NCI-H146 treated with DMSO at 0.1 percent for 48 hours (cell line): Measurements from ENCODE around the gene STON2.
A peak's percentile ranks its signal among the peaks of the same experiment; 100 is the strongest.
"Not testable (repeated sequence)": the region's sequence is repeated elsewhere in the genome, so short reads cannot be mapped to it uniquely, and the experiment has no call there.

Experiments used
- DNase-seq: peaks from one replicate; lab custom pipeline; 2025; ENCODE audit not compliant: unreplicated experiment; lab: John Stamatoyannopoulos, UW

STON2 gene, protein sequence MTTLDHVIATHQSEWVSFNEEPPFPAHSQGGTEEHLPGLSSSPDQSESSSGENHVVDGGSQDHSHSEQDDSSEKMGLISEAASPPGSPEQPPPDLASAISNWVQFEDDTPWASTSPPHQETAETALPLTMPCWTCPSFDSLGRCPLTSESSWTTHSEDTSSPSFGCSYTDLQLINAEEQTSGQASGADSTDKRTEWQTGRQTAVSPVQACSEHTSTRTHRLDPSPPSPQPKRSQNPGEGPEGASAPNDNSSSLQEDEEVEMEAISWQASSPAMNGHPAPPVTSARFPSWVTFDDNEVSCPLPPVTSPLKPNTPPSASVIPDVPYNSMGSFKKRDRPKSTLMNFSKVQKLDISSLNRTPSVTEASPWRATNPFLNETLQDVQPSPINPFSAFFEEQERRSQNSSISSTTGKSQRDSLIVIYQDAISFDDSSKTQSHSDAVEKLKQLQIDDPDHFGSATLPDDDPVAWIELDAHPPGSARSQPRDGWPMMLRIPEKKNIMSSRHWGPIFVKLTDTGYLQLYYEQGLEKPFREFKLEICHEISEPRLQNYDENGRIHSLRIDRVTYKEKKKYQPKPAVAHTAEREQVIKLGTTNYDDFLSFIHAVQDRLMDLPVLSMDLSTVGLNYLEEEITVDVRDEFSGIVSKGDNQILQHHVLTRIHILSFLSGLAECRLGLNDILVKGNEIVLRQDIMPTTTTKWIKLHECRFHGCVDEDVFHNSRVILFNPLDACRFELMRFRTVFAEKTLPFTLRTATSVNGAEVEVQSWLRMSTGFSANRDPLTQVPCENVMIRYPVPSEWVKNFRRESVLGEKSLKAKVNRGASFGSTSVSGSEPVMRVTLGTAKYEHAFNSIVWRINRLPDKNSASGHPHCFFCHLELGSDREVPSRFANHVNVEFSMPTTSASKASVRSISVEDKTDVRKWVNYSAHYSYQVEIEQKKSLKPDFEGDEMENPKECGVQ

DNA sequence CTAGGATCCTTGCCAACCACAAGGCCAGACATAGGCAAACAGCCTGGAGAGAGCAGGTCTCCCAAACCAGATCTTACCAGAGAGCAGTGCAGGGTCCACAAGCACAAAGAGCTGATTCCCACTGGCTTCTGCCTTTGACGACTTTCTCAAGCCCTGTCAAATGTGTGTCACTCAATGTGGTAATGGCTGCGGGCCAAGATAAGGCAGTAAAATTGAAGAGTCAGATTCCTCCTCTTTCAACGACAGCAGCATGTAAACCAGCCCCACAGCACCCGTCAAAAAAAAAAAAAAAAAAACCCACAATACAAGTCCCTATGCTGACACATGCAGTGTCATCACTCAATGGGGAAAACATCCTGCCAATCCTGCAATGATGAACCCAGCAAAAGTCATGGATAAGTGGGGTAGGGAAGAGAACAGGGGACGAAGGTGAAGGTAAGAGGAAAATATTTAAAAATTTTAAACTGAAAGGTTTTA, at the start of gene STON2:
STON2 (minus strand) TSS at position 123 of the 477 bp plus-strand sequence. CDS start 1,942 bp downstream, outside the sequence.
- no peak for DNase-seq

DNA sequence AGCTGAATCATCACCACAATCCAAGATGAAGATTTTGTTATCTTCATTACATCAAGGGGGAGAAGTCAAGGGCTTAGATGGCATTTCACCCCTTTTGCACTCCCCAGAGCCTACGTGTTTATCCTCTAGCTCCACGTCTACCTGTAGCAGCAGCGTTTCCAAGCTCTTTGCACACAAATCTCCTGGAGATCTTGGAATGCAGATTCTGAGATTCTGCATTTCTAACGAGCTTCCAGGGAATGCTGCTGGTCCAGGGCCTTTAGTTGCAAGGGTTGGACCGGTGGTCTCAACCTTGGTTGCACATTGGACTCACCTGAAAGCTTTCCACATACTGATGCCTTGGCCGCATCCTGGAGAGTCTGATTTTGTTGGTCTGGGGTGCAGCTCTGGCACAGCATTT, 49.5 kb upstream of the STON2 start:
- no peak for DNase-seq

DNA sequence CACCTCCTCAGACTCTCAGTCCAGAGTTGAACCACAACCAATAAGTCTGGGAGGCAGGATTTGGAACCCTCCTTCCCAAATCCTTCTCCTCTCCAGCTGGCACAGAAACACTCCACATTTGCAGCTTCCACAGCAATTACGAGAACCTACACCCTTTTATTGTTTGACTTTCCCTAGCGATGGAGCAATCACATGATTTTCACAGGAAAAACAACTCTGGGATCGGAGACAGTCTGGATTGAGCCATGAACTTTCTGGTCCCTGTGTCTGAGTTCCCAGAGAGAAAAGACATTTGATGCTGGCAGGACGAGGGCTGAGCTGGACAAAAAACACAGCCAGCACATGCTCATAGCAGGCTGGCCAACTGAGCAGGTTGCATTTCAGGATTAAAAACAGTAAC, 49.0 kb upstream of the STON2 start:
- no peak for DNase-seq

DNA sequence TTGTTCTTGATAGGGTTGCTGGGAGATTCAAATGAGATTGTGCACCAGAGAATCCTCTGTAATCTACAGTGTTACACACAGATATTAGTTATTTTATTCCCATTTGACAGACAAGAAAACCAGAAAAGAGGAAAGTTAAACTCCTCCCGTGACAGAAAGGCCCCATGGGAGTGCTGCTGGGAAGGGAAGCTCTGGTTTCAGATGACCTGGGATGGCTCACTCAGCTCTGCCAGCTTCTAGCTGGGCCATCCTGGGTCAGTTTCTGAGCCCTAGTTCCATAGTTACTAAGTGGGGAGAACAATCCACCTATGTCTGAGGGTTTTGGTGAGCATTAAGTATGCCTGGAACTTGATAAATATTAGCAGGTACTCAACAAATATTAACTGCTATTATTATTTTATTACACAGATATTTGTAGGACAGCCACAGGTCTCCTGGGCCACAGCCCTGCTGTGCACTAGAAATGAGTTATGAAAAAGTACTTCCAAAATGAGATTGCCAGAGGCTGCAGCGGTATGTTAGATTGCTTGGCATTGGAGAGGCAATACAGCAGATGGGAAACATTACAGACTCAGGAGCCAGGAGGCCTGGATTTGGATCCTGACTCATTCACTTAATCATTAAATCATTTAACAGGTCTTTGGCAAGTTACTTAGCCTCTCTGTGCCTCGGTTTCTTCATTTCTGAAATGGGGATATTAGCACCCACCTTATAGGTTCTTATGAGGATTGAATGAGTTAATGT, 47.1 kb upstream of the STON2 start:
- DNase-seq = no peak

DNA sequence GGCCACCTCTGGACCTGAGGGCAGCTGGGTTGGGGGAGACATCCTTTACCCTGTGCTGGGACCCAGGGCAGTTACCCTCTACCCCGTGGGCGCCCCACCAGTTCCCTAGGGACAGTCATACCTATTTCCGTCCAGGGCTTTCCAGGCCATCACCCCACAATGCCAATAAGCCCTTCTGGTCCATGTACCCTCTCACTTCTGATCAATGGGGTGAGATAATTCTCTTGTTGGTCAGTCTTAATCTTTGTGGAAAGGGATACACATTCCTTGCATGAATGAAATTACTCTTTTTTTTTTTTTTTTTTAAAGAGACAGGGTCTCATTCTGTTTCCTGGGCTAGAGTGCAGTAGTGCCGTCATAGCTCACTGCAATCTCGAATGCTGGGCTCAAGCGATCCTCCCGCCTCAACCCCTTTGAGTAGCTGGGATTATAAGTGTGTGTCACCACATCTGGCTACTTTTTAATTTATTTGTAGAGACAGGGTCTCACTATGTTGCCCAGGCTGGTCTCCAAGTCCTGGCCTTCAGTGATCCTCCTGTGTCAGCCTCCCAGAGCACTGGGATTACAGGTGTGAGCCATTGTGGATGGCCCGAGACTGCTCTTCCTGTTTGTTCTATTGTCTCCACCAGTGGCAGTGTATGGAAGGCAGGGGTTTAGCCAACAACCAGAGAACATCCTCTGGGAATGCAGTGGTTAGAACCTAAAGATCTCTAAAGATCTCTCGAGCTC, 46.3 kb upstream of the STON2 start:
- DNase-seq = no peak

DNA sequence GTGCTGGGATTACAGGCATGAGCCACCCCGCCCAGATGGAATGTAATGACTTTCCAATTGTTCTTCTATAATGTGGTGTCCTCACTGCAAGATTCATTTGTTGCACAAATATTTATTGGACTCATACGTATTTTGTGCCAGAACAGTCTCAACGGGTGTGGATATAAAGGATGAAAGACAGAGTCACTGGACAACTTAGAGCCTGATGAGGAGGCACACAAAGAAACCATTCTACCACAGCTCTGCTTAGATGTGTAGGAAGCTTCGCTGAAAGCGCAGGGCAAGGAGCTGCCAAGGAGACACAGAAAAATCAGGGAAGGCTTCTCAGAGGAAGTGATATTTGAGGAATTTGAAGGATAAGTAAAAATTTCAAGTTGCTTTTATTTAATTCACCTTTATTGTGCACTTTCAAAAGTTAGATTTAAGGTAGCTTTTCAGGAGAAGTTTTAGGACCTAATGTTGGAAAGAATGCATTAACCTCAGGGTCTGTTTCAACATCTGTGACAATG, 41.6 kb upstream of the STON2 start:
- no peak for DNase-seq

DNA sequence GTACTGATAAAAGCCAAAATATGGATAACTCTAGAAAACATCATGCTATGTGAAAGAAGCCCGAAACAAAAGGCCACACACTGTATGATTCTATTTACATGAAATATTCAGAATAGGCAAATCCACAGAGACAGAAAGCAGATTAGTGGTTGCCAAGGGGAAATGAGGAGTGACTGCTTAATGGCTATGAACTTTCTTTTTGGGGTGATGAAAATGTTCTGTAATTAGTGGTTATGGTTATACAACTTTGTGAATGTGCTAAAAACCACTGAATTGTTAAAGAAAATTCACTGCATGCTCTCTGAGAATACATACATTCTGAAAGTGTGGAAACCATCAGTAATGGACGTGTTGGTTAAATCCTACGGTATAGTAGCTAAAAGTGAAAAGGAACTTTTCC, 39.9 kb upstream of the STON2 start:
- no peak for DNase-seq

DNA sequence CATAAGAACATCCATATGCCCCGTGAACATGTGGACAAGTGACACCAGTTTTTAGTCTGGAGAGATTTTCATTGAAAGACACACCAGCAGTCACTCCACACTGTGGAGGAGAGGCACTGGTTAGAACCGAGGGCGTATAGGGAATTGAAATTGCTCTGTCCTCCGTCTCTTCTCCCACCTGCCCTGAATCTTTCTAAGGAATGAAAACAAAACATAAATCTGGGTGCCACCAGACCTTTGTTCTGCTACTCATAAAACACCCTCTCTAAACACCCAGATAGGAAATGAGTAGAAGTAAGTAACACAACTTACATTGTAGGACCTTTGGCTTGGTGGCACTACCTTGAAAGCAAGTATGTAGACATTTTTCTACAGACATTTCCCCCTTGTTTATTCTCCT, 37.1 kb upstream of the STON2 start:
- peak; percentile 3 for DNase-seq

DNA sequence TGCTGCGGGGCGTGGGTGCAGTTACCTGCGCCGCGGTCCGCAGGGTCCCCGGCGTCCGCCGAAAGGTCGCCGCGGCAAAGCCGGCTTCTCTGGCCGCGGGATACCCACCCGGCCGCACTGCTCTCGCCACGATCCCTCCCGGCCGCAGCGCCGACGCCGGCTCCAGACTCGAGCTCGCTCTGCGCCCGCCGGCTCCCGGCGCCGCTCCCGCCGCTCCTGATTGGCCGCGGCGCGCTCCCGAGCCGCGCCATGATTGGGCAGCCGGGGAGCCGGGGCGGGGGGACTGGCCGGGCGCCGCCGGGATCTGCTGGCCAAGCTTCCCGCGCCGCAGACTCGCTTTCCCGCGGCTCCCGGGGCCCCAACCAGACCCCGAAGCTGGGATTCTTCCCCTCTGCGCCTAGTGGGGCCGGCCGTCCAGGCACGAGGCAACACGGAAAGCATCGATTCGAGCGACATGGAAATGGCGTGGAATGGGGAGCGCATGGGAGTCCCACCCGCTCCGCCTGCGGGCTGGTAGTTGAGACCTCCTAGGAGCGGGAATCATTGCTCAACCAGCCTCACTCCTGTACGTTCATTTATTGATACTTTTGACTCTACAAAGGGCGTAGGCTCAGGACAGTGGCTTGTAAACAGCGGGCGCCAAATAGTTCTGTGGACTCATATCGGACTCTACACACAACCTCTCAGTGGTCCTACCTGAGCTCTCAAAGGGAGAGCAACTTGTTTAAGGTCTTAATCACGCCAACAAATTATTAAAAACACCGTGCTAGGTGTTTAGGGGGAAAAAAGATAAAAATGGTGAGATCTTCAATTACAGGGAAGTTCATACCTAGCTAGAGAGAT, 36.4 kb upstream of the STON2 start:
- DNase-seq = peak; percentile 43

DNA sequence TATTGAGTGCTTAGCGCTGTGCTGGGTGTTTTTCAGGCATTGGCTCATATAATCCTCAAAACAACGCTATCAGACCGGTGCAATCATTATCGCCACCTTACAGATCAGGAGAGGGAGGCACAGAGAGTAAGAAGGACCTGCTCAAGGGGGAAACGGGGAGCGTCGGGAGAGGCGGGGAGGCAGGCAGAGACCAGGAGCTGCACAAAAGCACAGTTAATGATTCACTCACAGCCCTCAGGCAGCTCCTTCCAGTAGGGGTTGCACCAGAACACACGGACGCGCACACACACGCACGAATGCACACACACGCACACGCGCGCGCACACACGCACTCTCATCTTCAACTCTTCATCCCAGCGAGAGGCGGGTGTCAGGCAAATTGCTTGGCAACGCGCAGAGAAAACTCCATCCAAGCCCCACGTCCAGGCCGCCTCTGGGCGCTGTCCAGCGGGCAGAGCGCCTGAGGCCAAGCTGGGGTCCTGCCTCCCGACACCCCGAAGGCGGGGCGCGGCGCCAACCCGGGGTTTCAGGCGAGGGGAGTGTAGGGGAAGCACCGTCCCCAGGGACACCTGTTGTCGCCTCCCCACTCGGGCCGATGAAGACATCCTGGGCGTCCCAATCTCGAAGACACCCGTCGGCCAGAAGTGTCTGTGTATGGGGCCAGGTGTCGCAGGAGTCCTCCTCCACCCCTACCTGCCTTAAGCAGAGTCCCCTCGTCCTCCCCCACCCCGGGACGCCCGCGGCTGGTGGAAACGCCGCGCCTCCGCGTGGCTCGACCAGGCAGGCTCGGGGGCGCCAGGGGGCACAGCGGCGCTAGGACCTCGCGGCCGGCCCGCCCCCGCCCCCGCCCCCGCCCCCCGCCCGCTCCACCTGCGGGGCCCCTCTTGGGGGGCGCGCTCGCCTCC, 35.5 kb upstream of the STON2 start:
- peak; percentile 38 for DNase-seq

DNA sequence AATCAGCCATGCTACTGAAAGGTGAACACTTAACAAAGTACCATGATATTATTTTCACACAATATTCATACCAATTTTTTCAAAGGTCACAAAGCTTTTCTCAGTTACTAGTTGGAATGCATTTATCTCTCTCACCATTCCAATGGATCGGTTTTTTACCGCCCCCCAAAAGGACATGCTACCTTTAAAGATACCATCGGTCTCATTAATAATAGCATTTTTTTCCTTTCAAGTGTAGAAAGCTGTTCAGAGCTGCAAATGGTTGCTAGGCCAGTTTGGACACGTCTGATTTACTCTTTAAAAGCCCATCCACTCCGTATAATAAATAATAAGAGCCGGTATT, 34.9 kb upstream of the STON2 start:
- no peak for DNase-seq

DNA sequence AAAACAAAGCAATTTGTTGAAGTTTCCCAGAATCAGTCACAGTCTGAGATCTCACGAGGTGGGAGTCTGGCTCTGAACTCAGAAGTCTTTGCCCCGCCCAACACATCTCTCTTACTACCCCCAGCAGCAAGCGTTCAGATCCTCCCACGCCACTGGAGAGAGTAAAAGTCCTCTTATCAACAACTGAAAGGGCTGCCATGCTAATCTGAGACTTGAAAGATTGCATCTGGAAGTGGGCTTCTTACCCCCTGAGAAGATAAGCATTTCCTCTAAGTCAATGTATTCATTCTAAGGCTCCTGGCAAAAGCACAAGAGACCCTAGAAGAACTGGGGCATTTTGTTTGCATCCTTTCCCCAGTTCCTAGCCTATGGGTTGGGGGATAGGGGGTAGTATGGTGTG, 34.1 kb upstream of the STON2 start:
- DNase-seq = no peak

DNA sequence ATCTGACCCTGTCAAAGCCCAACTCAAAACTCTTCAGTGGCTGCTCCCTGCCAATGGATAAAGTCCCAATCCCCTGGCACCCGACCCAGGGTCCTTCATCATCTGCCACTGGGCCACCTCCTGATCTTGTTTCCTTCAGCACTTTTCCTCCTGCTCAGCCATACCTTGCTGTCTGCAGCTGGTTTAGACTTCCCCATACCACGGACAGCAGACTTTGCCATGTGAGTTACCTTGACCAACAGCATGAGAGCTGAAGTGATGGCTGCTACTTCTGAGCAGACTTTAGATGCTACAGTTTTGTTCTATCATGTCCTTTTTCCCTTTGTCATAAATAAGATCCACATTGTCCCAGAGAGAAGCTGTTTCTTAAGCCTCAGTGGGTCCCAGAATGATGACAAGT, 33.3 kb upstream of the STON2 start:
- no peak for DNase-seq

DNA sequence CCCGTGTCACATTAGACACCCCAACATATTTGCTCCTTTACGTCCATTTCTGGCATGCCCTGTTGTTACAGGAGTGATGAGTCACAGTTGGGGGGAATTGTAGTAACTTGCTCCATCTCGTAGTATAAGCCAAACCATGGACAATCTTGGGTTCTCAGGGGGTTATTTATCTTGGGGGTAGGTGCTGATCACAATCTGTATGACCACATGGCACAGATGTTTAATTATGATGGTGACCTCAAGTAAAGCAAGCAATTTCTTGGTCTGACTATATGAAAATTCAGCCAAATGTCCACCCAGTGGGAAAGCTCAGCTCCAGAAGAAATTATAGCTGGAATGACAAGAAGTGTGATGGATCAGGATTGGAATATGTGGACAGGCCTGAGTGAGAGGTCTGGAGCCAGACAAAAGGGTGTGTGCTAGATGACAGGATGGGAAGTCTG, 32.1 kb upstream of the STON2 start:
- DNase-seq = no peak

DNA sequence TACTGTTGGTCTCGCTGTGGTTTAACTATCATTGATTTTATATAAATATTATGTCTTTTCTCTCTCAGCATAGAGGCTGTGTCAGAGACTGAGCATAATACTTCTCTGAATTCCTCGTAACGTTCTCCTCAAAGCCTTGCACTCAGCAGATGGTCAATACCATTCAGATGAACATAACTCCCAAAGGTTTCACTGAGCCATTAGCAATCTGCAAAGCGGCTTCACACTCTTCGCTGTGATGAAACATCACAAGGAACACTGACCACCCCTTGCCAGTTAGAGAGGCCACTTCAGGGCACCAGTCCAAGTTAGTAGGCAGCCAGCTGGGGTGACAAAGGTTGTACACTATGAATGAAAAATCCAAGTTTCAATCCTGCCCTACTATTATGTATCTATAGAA, 30.1 kb upstream of the STON2 start:
- no peak for DNase-seq

DNA sequence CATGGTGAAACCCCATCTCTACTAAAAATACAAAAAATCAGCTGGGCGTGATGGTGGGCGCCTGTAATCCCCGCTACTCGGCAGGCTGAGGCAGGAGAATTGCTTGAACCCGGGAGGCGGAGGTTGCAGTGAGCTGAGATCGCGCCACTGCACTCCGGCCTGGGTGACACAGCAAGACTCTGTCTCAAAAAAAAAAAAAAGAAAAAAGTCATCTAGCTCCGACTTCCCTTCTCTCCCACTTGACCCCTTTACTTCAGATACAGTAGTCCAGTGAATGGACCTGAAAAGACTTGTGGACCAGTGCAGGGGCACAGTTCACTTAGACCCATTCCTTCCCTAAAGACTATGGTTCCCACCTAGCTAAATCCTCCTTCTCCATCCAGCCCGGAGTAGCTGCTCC, 29.6 kb upstream of the STON2 start:
- DNase-seq = not testable (repeated sequence)

DNA sequence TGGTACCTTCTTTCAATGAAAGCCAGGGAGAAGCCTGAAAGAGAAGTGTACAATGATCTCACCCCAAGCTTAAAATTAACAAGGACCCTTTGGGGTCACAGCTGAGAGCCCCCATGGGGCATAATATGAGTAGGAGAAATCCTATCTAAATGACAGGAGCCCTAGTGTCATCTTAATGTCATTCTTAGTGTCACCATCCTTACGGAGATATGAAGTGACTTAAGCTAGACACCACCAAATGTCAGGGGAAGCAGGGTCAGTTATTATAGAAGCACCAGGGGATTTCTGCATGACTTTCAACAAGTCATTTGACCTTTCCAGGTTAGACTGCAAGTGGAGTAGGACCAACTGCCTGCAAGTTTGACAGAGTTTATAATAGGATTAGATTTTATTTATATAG, 28.9 kb upstream of the STON2 start:
- DNase-seq = no peak

DNA sequence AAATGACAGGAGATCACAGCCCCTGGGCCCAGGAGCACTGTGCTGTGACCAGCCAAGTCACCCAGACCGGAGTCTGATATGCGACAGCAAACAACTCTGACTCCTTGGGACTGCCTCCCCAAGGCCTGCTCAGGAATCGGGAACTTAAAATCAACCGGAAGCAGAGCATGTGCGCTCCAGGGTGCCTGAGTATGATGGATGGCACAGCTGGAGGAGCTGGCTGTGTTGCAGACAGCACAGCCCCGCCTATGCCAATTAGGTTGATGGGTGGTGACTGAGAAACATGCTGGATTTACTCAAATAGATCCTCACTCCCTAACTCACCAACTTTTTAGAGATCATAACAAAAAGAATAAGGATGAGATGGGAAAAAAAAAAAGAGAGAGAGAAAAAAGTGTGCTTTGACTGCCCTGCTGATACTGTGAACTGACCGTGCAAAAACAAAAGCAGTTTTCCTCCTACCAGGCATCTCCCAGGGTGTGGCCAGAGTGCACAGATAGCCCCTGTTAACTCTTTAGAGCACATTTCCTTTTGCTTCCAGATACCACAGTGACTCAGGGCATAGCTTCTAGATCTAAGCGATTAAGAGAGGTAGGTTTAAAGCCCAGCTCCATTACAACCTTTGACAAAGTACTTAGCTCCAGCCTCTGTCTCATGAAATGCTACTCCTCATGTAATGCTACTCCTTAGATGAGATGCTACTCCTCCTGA, 27.4 kb upstream of the STON2 start:
- DNase-seq = no peak
